HG03045 (cell line): Measurements from ENCODE around the gene PAK3.

Experiments
- ATAC-seq: cut with Tn5 transposase; IDR thresholded peaks from one replicate; pipeline ENCODE4 v1.9.1; 2021; ENCODE audit warnings: mild to moderate bottlenecking, moderate library complexity; ENCODE audit not compliant: unreplicated experiment

Gene PAK3

GRCh38 chrX:111259559-111259958 is 163.6 kb downstream of the PAK3 start:
- no peak for ATAC-seq

GRCh38 chrX:111260451-111260850 is 164.5 kb downstream of the PAK3 start:
- ATAC-seq = no peak

- no peak for ATAC-seq
Measured at GRCh38 chrX:111262086-111262485, 166.1 kb downstream of the PAK3 start.

- ATAC-seq = no peak
Measured at GRCh38 chrX:111264385-111264784, 168.4 kb downstream of the PAK3 start.

- ATAC-seq = no peak
Measured at GRCh38 chrX:111265486-111265885, 169.5 kb downstream of the PAK3 start.

- no peak for ATAC-seq
Measured at GRCh38 chrX:111268506-111268905, 172.5 kb downstream of the PAK3 start.

GRCh38 chrX:111270339-111270738 is 174.3 kb downstream of the PAK3 start, which contains the start of gene CAPN6:
Gene CAPN6 (minus strand): TSS chrX:111270483. CDS start chrX:111263936, 6,547 bp downstream.
- ATAC-seq = no peak
